ENCODE results near the gene FAM53B.

DNA sequence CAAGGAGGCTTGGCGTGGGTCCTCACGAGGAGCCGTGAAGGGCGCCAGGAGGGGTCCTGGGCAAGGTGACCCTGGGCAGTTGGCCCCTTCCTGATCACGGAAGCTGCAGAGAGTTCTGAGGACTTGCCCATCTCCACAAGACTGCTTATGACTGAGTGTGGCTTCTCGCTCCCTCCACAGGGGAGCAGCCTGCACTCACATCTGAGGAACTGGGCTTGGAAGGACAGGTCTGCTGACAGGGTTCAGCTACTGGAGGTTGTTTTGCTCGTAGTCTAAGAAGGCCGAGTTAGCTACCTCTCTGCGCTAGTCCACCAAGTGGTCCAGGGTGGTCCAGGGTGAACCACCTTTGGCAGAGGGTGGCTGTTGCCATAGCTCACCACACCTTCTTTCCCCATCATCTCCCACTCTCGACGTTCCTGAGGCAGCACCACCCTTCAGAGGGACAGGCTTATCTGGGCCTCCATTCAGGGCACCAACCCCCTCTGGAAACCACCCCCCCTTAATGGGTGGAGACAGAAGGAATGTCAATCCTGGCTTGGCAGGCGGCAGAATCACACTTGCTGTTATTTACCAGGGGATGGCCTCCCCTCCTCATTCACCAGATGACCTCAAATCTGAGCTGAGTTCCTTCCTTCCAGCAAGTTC is 38.2 kb downstream of the FAM53B start:
- no peak for TF ChIP-seq ZFP30 (CRISPR knock-in tag; IDR thresholded peaks at IDR 0.05)
- no peak for TF ChIP-seq ZC3H10 (CRISPR knock-in tag; IDR thresholded peaks at IDR 0.05)
- TF ChIP-seq, protein P1, sequence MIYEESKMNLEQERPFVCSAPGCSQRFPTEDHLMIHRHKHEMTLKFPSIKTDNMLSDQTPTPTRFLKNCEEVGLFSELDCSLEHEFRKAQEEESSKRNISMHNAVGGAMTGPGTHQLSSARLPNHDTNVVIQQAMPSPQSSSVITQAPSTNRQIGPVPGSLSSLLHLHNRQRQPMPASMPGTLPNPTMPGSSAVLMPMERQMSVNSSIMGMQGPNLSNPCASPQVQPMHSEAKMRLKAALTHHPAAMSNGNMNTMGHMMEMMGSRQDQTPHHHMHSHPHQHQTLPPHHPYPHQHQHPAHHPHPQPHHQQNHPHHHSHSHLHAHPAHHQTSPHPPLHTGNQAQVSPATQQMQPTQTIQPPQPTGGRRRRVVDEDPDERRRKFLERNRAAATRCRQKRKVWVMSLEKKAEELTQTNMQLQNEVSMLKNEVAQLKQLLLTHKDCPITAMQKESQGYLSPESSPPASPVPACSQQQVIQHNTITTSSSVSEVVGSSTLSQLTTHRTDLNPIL (CRISPR knock-in tag; IDR thresholded peaks at IDR 0.05; ENCODE audit: low read depth), result no peak
- TF ChIP-seq ZNF8 (CRISPR knock-in tag; IDR thresholded peaks at IDR 0.05), result no peak
- TF ChIP-seq CSDC2 (CRISPR knock-in tag; IDR thresholded peaks at IDR 0.05), result no peak
- no peak for TF ChIP-seq GLIS3 (CRISPR knock-in tag; IDR thresholded peaks at IDR 0.05)
- TF ChIP-seq BACH2 (CRISPR knock-in tag; IDR thresholded peaks at IDR 0.05; ENCODE audit: borderline replicate concordance), result no peak
- TF ChIP-seq ZFP3 (CRISPR knock-in tag; IDR thresholded peaks at IDR 0.05), result no peak
- TF ChIP-seq, protein P2, sequence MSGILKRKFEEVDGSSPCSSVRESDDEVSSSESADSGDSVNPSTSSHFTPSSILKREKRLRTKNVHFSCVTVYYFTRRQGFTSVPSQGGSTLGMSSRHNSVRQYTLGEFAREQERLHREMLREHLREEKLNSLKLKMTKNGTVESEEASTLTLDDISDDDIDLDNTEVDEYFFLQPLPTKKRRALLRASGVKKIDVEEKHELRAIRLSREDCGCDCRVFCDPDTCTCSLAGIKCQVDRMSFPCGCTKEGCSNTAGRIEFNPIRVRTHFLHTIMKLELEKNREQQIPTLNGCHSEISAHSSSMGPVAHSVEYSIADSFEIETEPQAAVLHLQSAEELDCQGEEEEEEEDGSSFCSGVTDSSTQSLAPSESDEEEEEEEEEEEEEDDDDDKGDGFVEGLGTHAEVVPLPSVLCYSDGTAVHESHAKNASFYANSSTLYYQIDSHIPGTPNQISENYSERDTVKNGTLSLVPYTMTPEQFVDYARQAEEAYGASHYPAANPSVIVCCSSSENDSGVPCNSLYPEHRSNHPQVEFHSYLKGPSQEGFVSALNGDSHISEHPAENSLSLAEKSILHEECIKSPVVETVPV (CRISPR knock-in tag; IDR thresholded peaks at IDR 0.05), result no peak
- no peak for TF ChIP-seq SNAI2 (CRISPR knock-in tag; IDR thresholded peaks at IDR 0.05)
- no peak for TF ChIP-seq OSR1 (CRISPR knock-in tag; IDR thresholded peaks at IDR 0.05)
- TF ChIP-seq, protein P3, sequence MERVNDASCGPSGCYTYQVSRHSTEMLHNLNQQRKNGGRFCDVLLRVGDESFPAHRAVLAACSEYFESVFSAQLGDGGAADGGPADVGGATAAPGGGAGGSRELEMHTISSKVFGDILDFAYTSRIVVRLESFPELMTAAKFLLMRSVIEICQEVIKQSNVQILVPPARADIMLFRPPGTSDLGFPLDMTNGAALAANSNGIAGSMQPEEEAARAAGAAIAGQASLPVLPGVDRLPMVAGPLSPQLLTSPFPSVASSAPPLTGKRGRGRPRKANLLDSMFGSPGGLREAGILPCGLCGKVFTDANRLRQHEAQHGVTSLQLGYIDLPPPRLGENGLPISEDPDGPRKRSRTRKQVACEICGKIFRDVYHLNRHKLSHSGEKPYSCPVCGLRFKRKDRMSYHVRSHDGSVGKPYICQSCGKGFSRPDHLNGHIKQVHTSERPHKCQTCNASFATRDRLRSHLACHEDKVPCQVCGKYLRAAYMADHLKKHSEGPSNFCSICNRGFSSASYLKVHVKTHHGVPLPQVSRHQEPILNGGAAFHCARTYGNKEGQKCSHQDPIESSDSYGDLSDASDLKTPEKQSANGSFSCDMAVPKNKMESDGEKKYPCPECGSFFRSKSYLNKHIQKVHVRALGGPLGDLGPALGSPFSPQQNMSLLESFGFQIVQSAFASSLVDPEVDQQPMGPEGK (CRISPR knock-in tag; IDR thresholded peaks at IDR 0.05; ENCODE audit: borderline replicate concordance), result no peak
- no peak for TF ChIP-seq TOX (CRISPR knock-in tag; IDR thresholded peaks at IDR 0.05; ENCODE audit: borderline replicate concordance)
- no peak for TF ChIP-seq TCF4 (CRISPR knock-in tag; IDR thresholded peaks at IDR 0.05; ENCODE audit: borderline replicate concordance)

Measured in SK-N-SH treated with all-trans-retinoic acid at 6 μM for 48 hours (cell line).